HepG2 (cell line): ENCODE data around the gene GLIPR1L2. TPM values are rescaled to one million over a fixed set of nuclear protein-coding genes. Genes with fewer than 3 reads are reported as not detected.
A peak's percentile ranks its signal among the peaks of the same experiment; 100 is the strongest.

Experiments
- ASH2L ChIP-seq: fragments of 300-600, 200-600 bp; sonication (generic); IDR thresholded peaks from 2 replicates; pipeline ENCODE4 v1.7.0; 2017; ENCODE audit warnings: low read depth, mild to moderate bottlenecking, moderate library complexity, mixed read lengths, low read length; ENCODE audit not compliant: insufficient read length
- ATF6 ChIP-seq: sonication (generic); formaldehyde crosslinking; conservative IDR thresholded peaks from 2 replicates; pipeline ENCODE4 v1.4.0; 2020; ENCODE audit warnings: missing genetic modification reagents
- CCDC6 ChIP-seq: sonication (generic); formaldehyde crosslinking; IDR thresholded peaks from 2 replicates; pipeline ENCODE4 v1.8.1; 2022; ENCODE audit warnings: mild to moderate bottlenecking, missing genetic modification reagents, moderate library complexity
- ESRRA ChIP-seq: sonication (generic); formaldehyde crosslinking; IDR thresholded peaks from 2 replicates; pipeline ENCODE4 v1.5.1; 2020; ENCODE audit warnings: mild to moderate bottlenecking, low read depth, missing genetic modification reagents
- NFIB ChIP-seq: sonication (generic); formaldehyde crosslinking; IDR thresholded peaks from 2 replicates; pipeline ENCODE4 v1.9.0; 2021; ENCODE audit warnings: missing genetic modification reagents, mild to moderate bottlenecking, borderline replicate concordance
- PAWR ChIP-seq: sonication (generic); formaldehyde crosslinking; IDR thresholded peaks from 2 replicates; pipeline ENCODE4 v1.4.0; 2020; ENCODE audit warnings: missing genetic modification reagents, mild to moderate bottlenecking, borderline replicate concordance
- RBAK ChIP-seq: sonication (generic); formaldehyde crosslinking; IDR thresholded peaks from 2 replicates; pipeline ENCODE4 v1.5.1; 2020; ENCODE audit warnings: mild to moderate bottlenecking, missing genetic modification reagents
- SSRP1 ChIP-seq: IDR thresholded peaks from 2 replicates; pipeline ENCODE4 v1.6.1; 2016; ENCODE audit warnings: control low read depth
- TEF ChIP-seq: sonication (generic); formaldehyde crosslinking; IDR thresholded peaks from 2 replicates; pipeline ENCODE4 v1.5.0; 2020; ENCODE audit warnings: missing genetic modification reagents
- ZBTB3 ChIP-seq: sonication (generic); formaldehyde crosslinking; IDR thresholded peaks from 2 replicates; pipeline ENCODE4 v1.4.0; 2020; ENCODE audit warnings: low read depth, mild to moderate bottlenecking, moderate library complexity, missing genetic modification reagents, borderline replicate concordance
- ZBTB42 ChIP-seq: sonication (generic); formaldehyde crosslinking; IDR thresholded peaks from 2 replicates; pipeline ENCODE4 v1.5.0; 2020; ENCODE audit warnings: mild to moderate bottlenecking, missing genetic modification reagents
- ZKSCAN8 ChIP-seq: IDR thresholded peaks from 2 replicates; pipeline ENCODE4 v1.6.1; 2016; ENCODE audit warnings: borderline replicate concordance, missing genetic modification reagents, missing compliant biosample characterization
- ZMYM2 ChIP-seq: sonication (generic); formaldehyde crosslinking; IDR thresholded peaks from 2 replicates; pipeline ENCODE4 v1.8.0; 2022; ENCODE audit warnings: mild to moderate bottlenecking, missing genetic modification reagents
- ZNF230 ChIP-seq: sonication (generic); formaldehyde crosslinking; IDR thresholded peaks from 2 replicates; pipeline ENCODE4 v1.4.0; 2020; ENCODE audit warnings: mild to moderate bottlenecking, missing genetic modification reagents
- ZNF326 ChIP-seq: sonication (generic); formaldehyde crosslinking; IDR thresholded peaks from 2 replicates; pipeline ENCODE4 v1.4.0; 2020; ENCODE audit warnings: missing genetic modification reagents, borderline replicate concordance
- ZNF687 ChIP-seq: sonication (generic); formaldehyde crosslinking; IDR thresholded peaks from 2 replicates; pipeline ENCODE4 v1.5.1; 2020; ENCODE audit warnings: mild to moderate bottlenecking, missing genetic modification reagents, moderate library complexity
- ZNF710 ChIP-seq: sonication (generic); formaldehyde crosslinking; IDR thresholded peaks from 2 replicates; pipeline ENCODE4 v1.5.0; 2020; ENCODE audit warnings: mild to moderate bottlenecking, missing genetic modification reagents, borderline replicate concordance
- ZNF740 ChIP-seq: sonication (generic); formaldehyde crosslinking; IDR thresholded peaks from 2 replicates; pipeline ENCODE4 v1.4.0; 2020; ENCODE audit warnings: missing genetic modification reagents
- ZNF746 ChIP-seq: sonication (generic); formaldehyde crosslinking; IDR thresholded peaks from 2 replicates; pipeline ENCODE4 v1.8.0; 2022; ENCODE audit warnings: mild to moderate bottlenecking, missing genetic modification reagents
- polyA plus RNA-seq, 8 experiments: library from polyadenylated mRNA; depleted of rRNA in 3 of 8; stranded (reverse) in 7 of 8; unstranded in 1 of 8; fragments of >200 nt; fragmentation: Illumina TruSeq in 4 of 8; extraction: Trizol in 4 of 8; gene quantifications; 2 replicates each; pipeline versions ENCODE4 v1.2.1 to v1.2.3, GENCODE V29; 2011 to 2016; ENCODE audit warnings: low read depth in 4 of 8, missing spikeins in 1 of 8, mixed read lengths in 1 of 8; ENCODE audit not compliant: insufficient read depth in 1 of 8
- total RNA-seq, 5 experiments: library from RNA; depleted of rRNA; stranded (reverse); fragments of >200 nt; fragmentation: Illumina TruSeq; extraction: Trizol; gene quantifications; 2 replicates each; pipeline ENCODE4 v1.2.3, GENCODE V29; 2016; ENCODE audit warnings: low read depth in 1 of 5

The GLIPR1L2 gene
- total and polyA plus RNA-seq, 2 of the 13 experiments (the other 11 are each of a cell fraction or from before 2014, with no cell fraction given): not detected

DNA sequence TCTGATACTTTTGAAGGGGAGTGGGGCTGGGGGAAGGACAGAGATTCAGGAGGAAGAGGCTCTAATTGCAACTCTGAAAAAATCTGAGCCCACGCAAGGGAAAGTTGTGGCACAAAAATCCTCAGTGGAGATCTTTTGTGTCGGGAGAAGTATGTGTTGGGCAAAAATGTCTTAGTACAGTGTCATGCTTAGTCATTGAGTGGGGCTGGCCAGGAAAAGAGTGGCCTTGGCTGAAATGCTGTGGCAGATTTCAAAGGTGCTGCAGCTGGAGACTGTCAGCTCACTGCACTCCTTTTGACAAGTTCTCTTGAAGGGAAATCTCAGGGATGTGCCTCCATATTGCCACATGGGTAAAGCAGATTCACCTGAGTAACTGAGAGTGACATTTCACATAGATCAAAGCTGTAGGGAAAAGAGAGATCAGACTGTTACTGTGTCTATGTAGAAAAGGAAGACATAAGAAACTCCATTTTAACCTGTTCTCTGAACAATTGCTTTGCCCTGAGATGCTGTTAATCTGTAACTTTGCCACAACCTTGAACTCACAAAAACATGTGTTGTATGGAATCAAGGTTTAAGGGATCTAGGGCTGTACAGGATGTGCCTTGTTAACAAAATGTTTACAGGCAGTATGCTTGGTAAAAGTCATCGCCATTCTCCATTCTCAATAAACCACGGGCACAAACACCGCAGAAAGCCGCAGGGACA is 53.7 kb downstream of the GLIPR1L2 start (continued):
- TF ChIP-seq ZNF710 (no peak), ZBTB3 (no peak), ZBTB42 (CRISPR knock-in tag) (no peak), ZKSCAN8 (CRISPR knock-in tag) (no peak), ZNF230 (CRISPR knock-in tag) (no peak), PAWR (no peak), RBAK (CRISPR knock-in tag) (no peak), NFIB (CRISPR knock-in tag) (no peak), ASH2L (peak; percentile 17), ATF6 (CRISPR knock-in tag) (no peak), ZNF326 (CRISPR knock-in tag) (no peak), ZNF740 (CRISPR knock-in tag) (no peak), SSRP1 (CRISPR knock-in tag) (no peak), TEF (CRISPR knock-in tag) (no peak), ZNF687 (no peak), ZMYM2 (CRISPR knock-in tag) (no peak), ESRRA (CRISPR knock-in tag) (no peak), CCDC6 (CRISPR knock-in tag) (no peak), ZNF746 (CRISPR knock-in tag) (no peak)
